Activated gamma-delta T cell treated with Interleukin-2 at 50 U/mL for 16 hours (primary cell): ENCODE measurements around the gene RNPEPL1.
A peak's percentile ranks its signal among the peaks of the same experiment; 100 is the strongest.

ENCODE experiments used
- DNase-seq: peaks from one replicate; pipeline ENCODE4 v3.0.0-alpha.2; 2020

RNPEPL1 gene

GRCh38 chr2:240565333-240566202 lies 2.7 kb upstream of the RNPEPL1 start:
- DNase-seq, result peak; percentile 92

GRCh38 chr2:240566203-240567136 lies 1.8 kb upstream of the RNPEPL1 start:
- peak; percentile 95 for DNase-seq

GRCh38 chr2:240567137-240567871 lies 980 bp upstream of the RNPEPL1 start:
- DNase-seq, result peak; percentile 31

GRCh38 chr2:240568678-240569522 lies 616 bp downstream of the RNPEPL1 start:
- DNase-seq, result peak; percentile 54

- peak; percentile 3 for DNase-seq
Observed at GRCh38 chr2:240569523-240569997, 1.3 kb downstream of the RNPEPL1 start.

GRCh38 chr2:240569998-240570530 lies 1.8 kb downstream of the RNPEPL1 start:
- peak; percentile 3 for DNase-seq

- no peak for DNase-seq
Observed at GRCh38 chr2:240570531-240571313, 2.4 kb downstream of the RNPEPL1 start.

GRCh38 chr2:240571314-240571973 lies 3.2 kb downstream of the RNPEPL1 start:
- no peak for DNase-seq

- DNase-seq, result no peak
Observed at GRCh38 chr2:240572141-240573031, 4.1 kb downstream of the RNPEPL1 start.

GRCh38 chr2:240573071-240573515 lies 4.8 kb downstream of the RNPEPL1 start:
- DNase-seq, result no peak

GRCh38 chr2:240573516-240574385 lies 5.5 kb downstream of the RNPEPL1 start:
- DNase-seq, result no peak

- DNase-seq, result no peak
Observed at GRCh38 chr2:240574386-240575100, 6.3 kb downstream of the RNPEPL1 start.

- DNase-seq, result no peak
Observed at GRCh38 chr2:240575101-240575965, 7.0 kb downstream of the RNPEPL1 start.

- no peak for DNase-seq
Observed at GRCh38 chr2:240576036-240576435, 7.8 kb downstream of the RNPEPL1 start.

- no peak for DNase-seq
Observed at GRCh38 chr2:240576436-240577205, 8.3 kb downstream of the RNPEPL1 start.
